Activated CD8-positive, alpha-beta memory T cell treated with anti-CD3 and anti-CD28 coated beads, Interleukin-2, amount 50 U/mL, for 4 hours (primary cell): ENCODE measurements around the gene TRIM24.

Experiments
- DNase-seq: peaks from one replicate; pipeline ENCODE4 v3.0.0-alpha.2; 2020

Gene TRIM24

GRCh38 chr7:138542183-138542582, 82.1 kb downstream of the TRIM24 start:
- DNase-seq: no peak

- DNase-seq: no peak
Observed at GRCh38 chr7:138543739-138544138, 83.7 kb downstream of the TRIM24 start.

- DNase-seq: no peak
Observed at GRCh38 chr7:138545123-138545522, 85.1 kb downstream of the TRIM24 start.

- no peak for DNase-seq
Observed at GRCh38 chr7:138546064-138546619, 86.1 kb downstream of the TRIM24 start.

- DNase-seq: no peak
Observed at GRCh38 chr7:138546829-138547228, 86.8 kb downstream of the TRIM24 start.

- no peak for DNase-seq
Observed at GRCh38 chr7:138549082-138549481, 89.0 kb downstream of the TRIM24 start.

- no peak for DNase-seq
Observed at GRCh38 chr7:138550337-138550736, 90.3 kb downstream of the TRIM24 start.

- DNase-seq: no peak
Observed at GRCh38 chr7:138551102-138551501, 91.0 kb downstream of the TRIM24 start.

- DNase-seq: no peak
Observed at GRCh38 chr7:138553805-138554204, 93.7 kb downstream of the TRIM24 start.

- DNase-seq: no peak
Observed at GRCh38 chr7:138554674-138555073, 94.6 kb downstream of the TRIM24 start.

GRCh38 chr7:138555684-138556083, 95.6 kb downstream of the TRIM24 start:
- DNase-seq: no peak

- no peak for DNase-seq
Observed at GRCh38 chr7:138556771-138557484, 96.9 kb downstream of the TRIM24 start.

- DNase-seq: no peak
Observed at GRCh38 chr7:138559448-138559847, 99.4 kb downstream of the TRIM24 start.

- DNase-seq: no peak
Observed at GRCh38 chr7:138563808-138564207, 103.7 kb downstream of the TRIM24 start.

- no peak for DNase-seq
Observed at GRCh38 chr7:138564365-138564764, 104.3 kb downstream of the TRIM24 start.

- DNase-seq: no peak
Observed at GRCh38 chr7:138565071-138565450, 105.0 kb downstream of the TRIM24 start.

- DNase-seq: no peak
Observed at GRCh38 chr7:138565451-138566114, 105.5 kb downstream of the TRIM24 start.

- DNase-seq: no peak
Observed at GRCh38 chr7:138568655-138569054, 108.6 kb downstream of the TRIM24 start.

- DNase-seq: no peak
Observed at GRCh38 chr7:138569418-138569817, 109.4 kb downstream of the TRIM24 start.

- DNase-seq: no peak
Observed at GRCh38 chr7:138570715-138571114, 110.7 kb downstream of the TRIM24 start.

GRCh38 chr7:138573741-138574140, 113.7 kb downstream of the TRIM24 start:
- no peak for DNase-seq

GRCh38 chr7:138575897-138576428, 115.9 kb downstream of the TRIM24 start:
- no peak for DNase-seq

GRCh38 chr7:138579136-138579535, 119.1 kb downstream of the TRIM24 start:
- DNase-seq: no peak

GRCh38 chr7:138579671-138580070, 119.6 kb downstream of the TRIM24 start:
- DNase-seq: no peak
